GM10248 (cell line): ENCODE measurements around the gene S100A6.

ENCODE experiments used
- CTCF ChIA-PET: fragments of 300-600 bp; sonication (Branson Sonifier 250); formaldehyde crosslinking; extraction: SDS; loops from one replicate; lab custom pipeline; 2021; ENCODE audit warnings: antibody characterized with exemption; lab: Yijun Ruan, JAX
- POLR2A ChIA-PET: fragments of 350-650 bp; sonication (Branson Sonifier 250); formaldehyde crosslinking; extraction: SDS; loops from one replicate; lab custom pipeline; 2020; ENCODE audit warnings: antibody characterized with exemption; lab: Yijun Ruan, JAX
- DNase-seq: peaks from one replicate; pipeline ENCODE4 v3.0.0; 2012; ENCODE audit errors: extremely low spot score
- TF ChIP-seq, protein P1 (sequence below): IDR thresholded peaks from 2 replicates; pipeline ENCODE4 v1.5.1; 2012; ENCODE audit warnings: mild to moderate bottlenecking, low read depth; ENCODE audit errors: extremely low read depth, missing control alignments, control extremely low read depth

S100A6 gene

GRCh38 chr1:153494976-153495535 is 40.7 kb downstream of the S100A6 start:
- ChIA-PET POLR2A (no interaction called here), CTCF (interaction anchor here (0.6 to 16.2 kb wide), 52 partner anchors 9 to 248 kb away, joined by 3 to 331 read pairs (median 4); partner anchors contain the start of genes PGLYRP3, PGLYRP4, S100A5 and S100A8)
- TF ChIP-seq, protein P1, sequence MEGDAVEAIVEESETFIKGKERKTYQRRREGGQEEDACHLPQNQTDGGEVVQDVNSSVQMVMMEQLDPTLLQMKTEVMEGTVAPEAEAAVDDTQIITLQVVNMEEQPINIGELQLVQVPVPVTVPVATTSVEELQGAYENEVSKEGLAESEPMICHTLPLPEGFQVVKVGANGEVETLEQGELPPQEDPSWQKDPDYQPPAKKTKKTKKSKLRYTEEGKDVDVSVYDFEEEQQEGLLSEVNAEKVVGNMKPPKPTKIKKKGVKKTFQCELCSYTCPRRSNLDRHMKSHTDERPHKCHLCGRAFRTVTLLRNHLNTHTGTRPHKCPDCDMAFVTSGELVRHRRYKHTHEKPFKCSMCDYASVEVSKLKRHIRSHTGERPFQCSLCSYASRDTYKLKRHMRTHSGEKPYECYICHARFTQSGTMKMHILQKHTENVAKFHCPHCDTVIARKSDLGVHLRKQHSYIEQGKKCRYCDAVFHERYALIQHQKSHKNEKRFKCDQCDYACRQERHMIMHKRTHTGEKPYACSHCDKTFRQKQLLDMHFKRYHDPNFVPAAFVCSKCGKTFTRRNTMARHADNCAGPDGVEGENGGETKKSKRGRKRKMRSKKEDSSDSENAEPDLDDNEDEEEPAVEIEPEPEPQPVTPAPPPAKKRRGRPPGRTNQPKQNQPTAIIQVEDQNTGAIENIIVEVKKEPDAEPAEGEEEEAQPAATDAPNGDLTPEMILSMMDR, result peak; percentile 86
- peak; percentile 65 for DNase-seq

- no peak for DNase-seq
- ChIA-PET CTCF (interaction anchor here (1.3 to 16.2 kb wide), 11 partner anchors 9 to 150 kb away, joined by 3 to 331 read pairs (median 7); partner anchors contain the start of genes PGLYRP4, S100A8 and S100A9), POLR2A (no interaction called here)
- TF ChIP-seq, protein P1, result no peak
Measured at GRCh38 chr1:153493343-153493960, 42.3 kb downstream of the S100A6 start.

GRCh38 chr1:153490272-153491051 is 45.3 kb downstream of the S100A6 start:
- CTCF ChIA-PET, result interaction anchor here (16.2 kb wide), 1 partner anchor 137 kb away, joined by 331 read pairs; the partner anchor contains the start of genes PGLYRP4 and S100A9

DNA sequence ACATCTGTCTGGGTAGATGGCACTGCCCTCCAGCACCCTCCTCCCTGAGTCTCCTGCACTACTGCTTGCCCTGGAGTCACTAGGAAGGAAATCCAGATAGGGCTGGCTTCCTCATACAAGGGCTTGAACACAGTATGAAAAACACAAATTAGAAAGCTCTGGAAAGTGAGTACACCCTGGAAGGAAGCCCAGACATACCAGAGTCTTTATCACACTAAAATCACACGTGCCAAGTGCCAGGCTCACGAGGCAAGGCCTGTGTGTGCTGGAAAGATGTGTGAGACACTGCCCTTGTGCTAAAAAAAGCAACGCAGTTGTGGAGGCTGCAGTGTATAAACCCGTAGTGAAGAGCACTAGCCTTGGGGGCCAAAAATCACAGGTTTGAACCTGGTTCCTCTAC is 47.1 kb downstream of the S100A6 start:
- CTCF ChIA-PET, result interaction anchor here (1.0 to 16.2 kb wide), 2 partner anchors 21 to 135 kb away, joined by 3 to 331 read pairs; partner anchors contain the start of genes PGLYRP4 and S100A9
- POLR2A ChIA-PET, result no interaction called here
- no peak for DNase-seq
- TF ChIP-seq, protein P1, result no peak

More at GRCh38 chr1:153490272-153491051, 45.3 kb downstream of the S100A6 start:
- TF ChIP-seq, protein P1, result no peak
- no peak for DNase-seq
- POLR2A ChIA-PET, result no interaction called here

DNA sequence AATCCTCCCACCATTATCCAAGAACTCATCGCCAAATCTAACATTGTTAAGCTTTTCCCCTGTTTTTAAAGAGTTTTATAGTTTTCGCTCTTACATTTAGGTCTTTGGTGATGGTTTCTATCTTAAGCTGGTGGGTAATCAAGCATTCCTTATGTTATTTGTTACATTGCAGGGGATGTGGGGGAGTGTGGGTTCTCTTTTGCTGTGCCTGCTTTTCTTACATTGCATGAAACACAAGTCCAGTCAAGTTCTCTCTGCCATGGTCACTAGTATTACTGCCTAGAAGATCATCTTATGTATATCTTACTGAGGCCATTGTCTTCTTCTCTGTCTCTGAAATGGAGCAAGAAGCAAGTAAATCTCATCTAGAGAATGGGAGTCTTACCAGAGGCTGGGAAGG is 48.1 kb downstream of the S100A6 start:
- ChIA-PET POLR2A (no interaction called here), CTCF (interaction anchor here (1.0 to 16.2 kb wide), 3 partner anchors 10 to 134 kb away, joined by 3 to 331 read pairs (median 3); partner anchors contain the start of genes PGLYRP4 and S100A9)
- TF ChIP-seq, protein P1, result no peak
- DNase-seq, result no peak

GRCh38 chr1:153485863-153486262 is 49.9 kb downstream of the S100A6 start:
- no peak for DNase-seq
- POLR2A ChIA-PET, result no interaction called here
- CTCF ChIA-PET, result interaction anchor here (1.6 to 3.9 kb wide), 3 partner anchors 10 to 133 kb away, joined by 4 to 41 read pairs (median 14); no protein-coding TSS in a partner anchor
- TF ChIP-seq, protein P1, result no peak
